Natural killer cell (primary cell): ENCODE results near the gene C3orf20. TPM values are rescaled to one million over a fixed set of nuclear protein-coding genes. Genes with fewer than 3 reads are reported as not detected.
A peak's percentile ranks its signal among the peaks of the same experiment; 100 is the strongest.

Experiments
- ATAC-seq, 3 donors: fragments of 150-1000 bp in 2 of 3; fragments of 200-7000 bp in 1 of 3; cut with Tn5 transposase; 1 replicate in 1 of 3; 2 replicates in 2 of 3; pipeline ENCODE4 v1.10.0; 2021; ENCODE audit warnings: mild to moderate bottlenecking in 2 of 3, moderate library complexity in 2 of 3
- DNase-seq, 2 donors: peaks; one replicate each; pipeline versions ENCODE4 v3.0.0 to v3.0.0-alpha.2; 2013 to 2021; ENCODE audit warnings: mixed read lengths in 1 of 2
- H3K27ac ChIP-seq: one replicate; pipeline ENCODE4 v1.5.1; 2013; ENCODE audit warnings: mild to moderate bottlenecking, low read length
- H3K27me3 ChIP-seq: one replicate; pipeline ENCODE4 v1.6.1; 2013; ENCODE audit warnings: low read length; ENCODE audit not compliant: control insufficient read depth, insufficient read depth
- H3K36me3 ChIP-seq: one replicate; pipeline ENCODE4 v1.6.1; 2013; ENCODE audit warnings: low read length; ENCODE audit not compliant: control insufficient read depth, insufficient read depth
- H3K4me1 ChIP-seq: one replicate; pipeline ENCODE4 v1.6.1; 2013; ENCODE audit warnings: low read length; ENCODE audit not compliant: control insufficient read depth, insufficient read depth
- H3K4me3 ChIP-seq: one replicate; pipeline ENCODE4 v1.5.1; 2013; ENCODE audit warnings: low read length
- H3K9me3 ChIP-seq: one replicate; pipeline ENCODE4 v1.6.1; 2013; ENCODE audit warnings: low read length; ENCODE audit not compliant: control insufficient read depth, insufficient read depth
- H3K27ac Mint-ChIP-seq, 2 donors: one replicate each; pipeline ENCODE4 v1.8.0; 2022; ENCODE audit warnings: mild to moderate bottlenecking in 2 of 2, mixed read lengths in 2 of 2, moderate library complexity in 1 of 2
- H3K27me3 Mint-ChIP-seq, 2 donors: one replicate each; pipeline ENCODE4 v1.8.0; 2022; ENCODE audit warnings: low read depth in 2 of 2, mixed read lengths in 2 of 2
- H3K36me3 Mint-ChIP-seq: one replicate; pipeline ENCODE4 v1.8.0; 2022; ENCODE audit warnings: mixed read lengths
- H3K4me1 Mint-ChIP-seq, 2 donors: one replicate each; pipeline ENCODE4 v1.8.0; 2022; ENCODE audit warnings: mixed read lengths in 2 of 2
- H3K4me3 Mint-ChIP-seq: one replicate; pipeline ENCODE4 v1.8.0; 2022; ENCODE audit warnings: mild to moderate bottlenecking, moderate library complexity, mixed read lengths
- H3K9me3 Mint-ChIP-seq, 2 donors: one replicate each; pipeline ENCODE4 v1.8.0; 2022; ENCODE audit warnings: mixed read lengths in 2 of 2
- CTCF ChIP-seq: fragments of 200-600 bp; IDR thresholded peaks from one replicate; pipeline ENCODE4 v1.8.0; 2022; ENCODE audit warnings: antibody characterized with exemption
- WGBS: methylation state at CpG from one replicate; pipeline ENCODE4 v1.1.7; 2013; ENCODE audit warnings: missing lambda C conversion rate; ENCODE audit not compliant: insufficient coverage; 5-methylcytosine and 5-hydroxymethylcytosine counted together
- intact Hi-C: fragments of 100-400 bp; cut with micrococcal nuclease; formaldehyde crosslinking; loops from one replicate; pipeline ENCODE4 v1.14.2; 2022
- total RNA-seq, 4 donors: library from RNA; stranded (reverse); fragments of 120-200 nt in 1 of 4; gene quantifications; one replicate each; pipeline versions ENCODE4 v1.2.3 to v1.2.4, GENCODE V29; 2013 to 2022

Gene C3orf20
- total RNA-seq, 3 donors from 2014 or later (not counting 1 experiment from before 2014, with no cell fraction given) = 0.14 TPM; not detected in 2

GRCh38 chr3:14803101-14803980 lies 128.4 kb downstream of the C3orf20 start:
- ATAC-seq = peak in 1 of 3 donors; percentile 52
- Histone ChIP-seq H3K27ac (no peak overlapping the region), H3K27me3 (peaks cover 3% of the 10 kb centered on the region), H3K4me1 (no peaks in the 10 kb centered on the region), H3K9me3 (no peaks in the 10 kb centered on the region), H3K4me3 (no peak overlapping the region), H3K36me3 (no peaks in the 10 kb centered on the region)
- Mint-ChIP-seq H3K36me3 (no peaks in the 10 kb centered on the region), H3K9me3 (no peaks in the 10 kb centered on the region), H3K4me3 (no peak overlapping the region), H3K27ac (no peak overlapping the region), H3K27me3 (peaks cover 19 to 24% of the 10 kb centered on the region in 2 donors), H3K4me1 (peaks cover 0 to 18% of the 10 kb centered on the region in 2 donors)
- no peak for DNase-seq
- TF ChIP-seq CTCF = no peak
- 63% methylated on average over 10 of the region's 13 CpGs for WGBS
- intact Hi-C loops = no loop called here

GRCh38 chr3:14803981-14804834 lies 129.3 kb downstream of the C3orf20 start:
- Histone ChIP-seq H3K27ac (no peak overlapping the region), H3K9me3 (no peaks in the 10 kb centered on the region), H3K4me3 (no peak overlapping the region), H3K27me3 (peaks cover 3% of the 10 kb centered on the region), H3K36me3 (no peaks in the 10 kb centered on the region), H3K4me1 (no peaks in the 10 kb centered on the region)
- TF ChIP-seq CTCF = no peak
- WGBS = 51% methylated on average over 11 of the region's 12 CpGs
- DNase-seq (no peak), ATAC-seq (no peak)
- intact Hi-C loops = no loop called here
- Mint-ChIP-seq H3K36me3 (no peaks in the 10 kb centered on the region), H3K9me3 (no peaks in the 10 kb centered on the region), H3K27ac (no peak overlapping the region), H3K4me3 (no peak overlapping the region), H3K27me3 (peaks cover 27 to 28% of the 10 kb centered on the region in 2 donors), H3K4me1 (peaks cover 0 to 18% of the 10 kb centered on the region in 2 donors)

- H3K36me3 Mint-ChIP-seq = no peaks in the 10 kb centered on the region
- 64% methylated on average over 5 of the region's 7 CpGs for WGBS
- Histone ChIP-seq H3K4me1 (no peaks in the 10 kb centered on the region), H3K27ac (no peak overlapping the region), H3K27me3 (peaks cover 5% of the 10 kb centered on the region), H3K36me3 (no peaks in the 10 kb centered on the region), H3K4me3 (no peak overlapping the region), H3K9me3 (no peaks in the 10 kb centered on the region)
- no peak for TF ChIP-seq CTCF
- H3K4me3 Mint-ChIP-seq = no peak overlapping the region
- no peak overlapping the region for H3K27ac Mint-ChIP-seq
- intact Hi-C loops = no loop called here
- no peak for ATAC-seq
- no peak for DNase-seq
- peaks cover 36% of the 10 kb centered on the region in 2 donors for H3K27me3 Mint-ChIP-seq
- no peaks in the 10 kb centered on the region for H3K9me3 Mint-ChIP-seq
- H3K4me1 Mint-ChIP-seq = peaks cover 0 to 18% of the 10 kb centered on the region in 2 donors
Measured at GRCh38 chr3:14804835-14805780, 130.2 kb downstream of the C3orf20 start.
